HepG2 (cell line): Measurements from ENCODE around the gene ULBP1. TPM values are rescaled to one million over a fixed set of nuclear protein-coding genes. Genes with fewer than 3 reads are reported as not detected.
"Not testable (repeated sequence)": the region's sequence is repeated elsewhere in the genome, so short reads cannot be mapped to it uniquely, and the experiment has no call there.

Source experiments
- ATAC-seq: fragments of 200-7000 bp; cut with Tn5 transposase; 3 replicates; pipeline ENCODE4 v1.9.1; 2020; ENCODE audit warnings: mild to moderate bottlenecking, moderate library complexity
- BruUV-seq: library from RNA; stranded (reverse); fragments of 400-500 nt; replicated peaks from 2 replicates; lab custom pipeline; 2021; lab: Mats Ljungman, UMichigan
- CTCF ChIA-PET: fragments of 300-600 bp; formaldehyde crosslinking; extraction: SDS; loops from one replicate; lab custom pipeline; 2021; ENCODE audit warnings: low total read pairs, inconsistent platforms, low intra/inter-chr PET ratio; lab: Yijun Ruan, JAX
- POLR2A ChIA-PET: fragments of 350-600 bp; sonication (Branson Sonifier 250); formaldehyde crosslinking; loops from one replicate; lab custom pipeline; 2020; ENCODE audit warnings: antibody characterized with exemption, inconsistent platforms; lab: Yijun Ruan, JAX
- DNase-seq: peaks from one replicate; pipeline ENCODE4 v3.0.0-alpha.2; 2015; ENCODE audit warnings: low spot score
- FAIRE-seq: peaks from 3 replicates; lab custom pipeline; 2011; peaks lifted over from hg19 to GRCh38; lab: Jason Lieb, UNC
- H2AFZ ChIP-seq: one replicate; pipeline ENCODE4 v1.6.1; 2011; ENCODE audit warnings: low read length, inconsistent platforms
- H3K27ac ChIP-seq: fragments of 300-600 bp; 3 replicates; pipeline ENCODE4 v1.8.0; 2011; ENCODE audit warnings: mixed run types, mild to moderate bottlenecking, mixed read lengths, low read length, inconsistent platforms; ENCODE audit not compliant: insufficient read depth; ENCODE audit errors: extremely low read length
- H3K27me3 ChIP-seq, 2 experiments: fragments of 200-600 bp in 1 of 2; 2 replicates in 1 of 2; 3 replicates in 1 of 2; pipeline versions ENCODE4 v1.6.0 to v1.8.0; 2011; ENCODE audit warnings: low read length in 2 of 2, mild to moderate bottlenecking in 2 of 2, moderate library complexity in 2 of 2, inconsistent platforms in 1 of 2; ENCODE audit not compliant: insufficient read depth in 2 of 2, control insufficient read depth in 1 of 2
- H3K36me3 ChIP-seq, 2 experiments: fragments of 200-600 bp in 1 of 2; replicated peaks in 1 of 2; 2 replicates in 1 of 2; 3 replicates in 1 of 2; pipeline versions ENCODE4 v1.5.1 to v1.8.0; 2011; ENCODE audit warnings: low read length in 2 of 2, inconsistent platforms in 1 of 2; ENCODE audit not compliant: insufficient read depth in 2 of 2, control insufficient read depth in 1 of 2
- H3K4me1 ChIP-seq: 2 replicates; pipeline ENCODE4 v1.5.1; 2012; ENCODE audit warnings: low read length, inconsistent platforms; ENCODE audit not compliant: insufficient read depth
- H3K4me2 ChIP-seq: 2 replicates; pipeline ENCODE4 v1.6.0; 2011; ENCODE audit warnings: low read depth, low read length, inconsistent platforms
- H3K4me3 ChIP-seq, 3 experiments: fragments of 200-600 bp in 1 of 3; sonication (generic), shearing (Covaris generic) in 1 of 3; replicated peaks in 1 of 3; 2 replicates each; pipeline ENCODE4 v1.5.1; 2011 to 2016; ENCODE audit warnings: low read length in 3 of 3, inconsistent platforms in 2 of 3, low read depth in 2 of 3, mild to moderate bottlenecking in 2 of 3, control low read depth in 1 of 3, mixed read lengths in 1 of 3; ENCODE audit not compliant: insufficient read depth in 1 of 3
- H3K79me2 ChIP-seq: one replicate; pipeline ENCODE4 v1.6.1; 2011; ENCODE audit warnings: low read length, inconsistent platforms; ENCODE audit not compliant: insufficient read depth
- H3K9ac ChIP-seq: 2 replicates; pipeline ENCODE4 v1.6.0; 2011; ENCODE audit warnings: mild to moderate bottlenecking, low read depth, low read length, inconsistent platforms; ENCODE audit not compliant: insufficient read depth
- H3K9me3 ChIP-seq: 2 replicates; pipeline ENCODE4 v1.5.1; 2012; ENCODE audit warnings: mild to moderate bottlenecking, low read length
- H4K20me1 ChIP-seq: 2 replicates; pipeline ENCODE4 v1.6.0; 2011; ENCODE audit warnings: inconsistent platforms, mild to moderate bottlenecking, low read length, moderate library complexity; ENCODE audit not compliant: insufficient read depth
- ZBTB40 ChIP-seq, 2 experiments: fragments of 450-650 bp in 1 of 2; sonication (generic) in 1 of 2; formaldehyde crosslinking in 1 of 2; IDR thresholded peaks; 2 replicates each; pipeline versions ENCODE4 v1.6.1 to v1.8.0; 2016 to 2022; ENCODE audit warnings: antibody characterized with exemption in 1 of 2, mild to moderate bottlenecking in 1 of 2, missing genetic modification reagents in 1 of 2
- WGBS: methylation state at CpG from one replicate; pipeline ENCODE4 v1.1.6; 2017; ENCODE audit warnings: low lambda C conversion rate; 5-methylcytosine and 5-hydroxymethylcytosine counted together
- in situ Hi-C: cut with HindIII; loops from 2 replicates; pipeline ENCODE4 v1.10.0; 2017; ENCODE audit warnings: low pct_unique_long_range_greater_than_20kb; ENCODE audit not compliant: extremely low pct_ligation_motif_present
- intact Hi-C: fragments of 100-400 bp; cut with micrococcal nuclease; formaldehyde crosslinking; loops from one replicate; pipeline ENCODE4 v1.10.0; 2022; ENCODE audit not compliant: unreplicated experiment
- polyA plus RNA-seq, 8 experiments: library from polyadenylated mRNA; depleted of rRNA in 3 of 8; stranded (reverse) in 7 of 8; unstranded in 1 of 8; fragments of >200 nt; fragmentation: Illumina TruSeq in 4 of 8; extraction: Trizol in 4 of 8; gene quantifications; 2 replicates each; pipeline versions ENCODE4 v1.2.1 to v1.2.3, GENCODE V29; 2011 to 2016; ENCODE audit warnings: low read depth in 4 of 8, missing spikeins in 1 of 8, mixed read lengths in 1 of 8; ENCODE audit not compliant: insufficient read depth in 1 of 8
- total RNA-seq, 5 experiments: library from RNA; depleted of rRNA; stranded (reverse); fragments of >200 nt; fragmentation: Illumina TruSeq; extraction: Trizol; gene quantifications; 2 replicates each; pipeline ENCODE4 v1.2.3, GENCODE V29; 2016; ENCODE audit warnings: low read depth in 1 of 5

ULBP1 gene
- total and polyA plus RNA-seq, 2 of the 13 experiments (the other 11 are each of a cell fraction or from before 2014, with no cell fraction given), result 0.04 to 0.09 TPM

GRCh38 chr6:150002710-150003109 lies 39.0 kb downstream of the ULBP1 start (continued):
- TF ChIP-seq ZBTB40 (IDR thresholded peaks at IDR 0.05), result no peak
- no peak for TF ChIP-seq ZBTB40 (CRISPR knock-in tag; IDR thresholded peaks at IDR 0.05)
- TF ChIP-seq, all 625 proteins: peak for 0

- Histone ChIP-seq H3K4me1 (peaks cover 13% of the 10 kb centered on the region; the same call in 1 of the 2 replicates), H3K27me3 (peaks cover 5 to 28% of the 10 kb centered on the region in 2 experiments; a peak in 3 of 5 replicates)
- H4K20me1 ChIP-seq, H3K4me3 ChIP-seq, H3K27ac ChIP-seq, CTCF ChIA-PET, ATAC-seq, H2AFZ ChIP-seq, BruUV-seq, FAIRE-seq, H3K4me2 ChIP-seq, POLR2A ChIA-PET, H3K9ac ChIP-seq, H3K36me3 ChIP-seq, DNase-seq, H3K79me2 ChIP-seq, H3K9me3 ChIP-seq, intact Hi-C loops: not testable (repeated sequence)
- in situ Hi-C loops, result loop anchor here (10.0 kb wide), 1 partner anchor 159 kb away; no protein-coding TSS in a partner anchor
- 58% methylated on average over 2 of the region's 3 CpGs for WGBS
Observed at GRCh38 chr6:150003599-150003998, 39.9 kb downstream of the ULBP1 start.
